KG1 (cell line): Measurements from ENCODE around the gene CLEC4M.
"Not testable (repeated sequence)": the region's sequence is repeated elsewhere in the genome, so short reads cannot be mapped to it uniquely, and the experiment has no call there.

Experiments
- DNase-seq: peaks from one replicate; lab custom pipeline; 2025; lab: John Stamatoyannopoulos, UW

Gene CLEC4M

DNA sequence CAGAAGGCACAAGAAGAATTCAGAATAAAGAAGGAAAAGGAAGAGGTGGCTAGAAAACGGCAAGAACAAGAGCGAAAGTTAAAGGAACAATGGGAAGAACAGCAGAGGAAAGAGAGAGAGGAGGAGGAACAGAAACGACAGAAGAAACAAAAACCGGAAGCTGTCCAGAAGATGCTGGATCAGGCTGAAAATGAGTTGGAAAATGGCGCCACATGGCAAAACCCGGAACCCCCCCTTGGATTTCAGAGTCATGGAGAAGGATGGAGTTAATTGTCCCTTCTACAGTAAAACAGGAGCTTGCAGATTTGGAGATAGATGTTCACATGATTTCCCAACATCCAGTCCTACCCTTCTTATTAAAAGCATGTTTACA lies 22.4 kb upstream of the CLEC4M start:
- no peak for DNase-seq

DNA sequence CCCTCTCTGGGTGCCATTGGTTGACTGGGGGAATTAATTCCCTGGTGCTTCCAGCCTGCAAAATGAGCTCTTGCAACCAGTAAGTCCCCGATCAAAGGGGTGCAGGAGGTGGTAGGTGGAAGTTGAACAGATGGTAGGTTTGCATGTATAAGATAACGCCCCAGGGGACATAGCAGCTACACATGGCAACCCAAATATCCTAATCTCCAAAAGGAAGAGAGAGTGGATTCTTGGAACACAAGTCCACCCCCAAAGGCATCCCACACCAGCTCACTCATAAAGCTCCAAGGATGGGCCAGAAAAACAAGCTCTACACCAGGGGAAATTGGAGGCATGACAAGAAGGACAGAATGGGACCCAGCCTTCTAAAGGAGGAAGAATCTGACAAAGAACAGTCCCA lies 20.5 kb upstream of the CLEC4M start:
- DNase-seq, result no peak

DNA sequence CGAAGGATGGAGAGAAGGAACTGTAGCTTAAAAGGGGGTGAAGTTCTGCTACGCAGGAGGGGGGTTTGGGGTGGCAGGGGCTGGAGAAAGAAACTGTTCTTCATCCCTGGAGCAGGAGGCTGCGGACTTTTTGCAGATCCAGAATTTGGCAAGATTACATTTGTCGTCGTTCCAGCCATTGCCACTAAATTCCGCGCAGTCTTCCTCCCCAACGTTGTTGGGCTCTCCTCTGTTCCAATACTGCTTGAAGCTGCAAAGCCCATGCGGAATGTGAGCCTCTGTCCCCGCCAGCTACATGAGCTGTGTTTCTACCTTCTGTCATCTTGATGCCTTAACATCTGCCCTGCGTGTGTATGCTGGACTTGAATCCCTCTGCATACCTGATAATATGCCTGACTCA lies 20.1 kb upstream of the CLEC4M start:
- DNase-seq, result no peak

DNA sequence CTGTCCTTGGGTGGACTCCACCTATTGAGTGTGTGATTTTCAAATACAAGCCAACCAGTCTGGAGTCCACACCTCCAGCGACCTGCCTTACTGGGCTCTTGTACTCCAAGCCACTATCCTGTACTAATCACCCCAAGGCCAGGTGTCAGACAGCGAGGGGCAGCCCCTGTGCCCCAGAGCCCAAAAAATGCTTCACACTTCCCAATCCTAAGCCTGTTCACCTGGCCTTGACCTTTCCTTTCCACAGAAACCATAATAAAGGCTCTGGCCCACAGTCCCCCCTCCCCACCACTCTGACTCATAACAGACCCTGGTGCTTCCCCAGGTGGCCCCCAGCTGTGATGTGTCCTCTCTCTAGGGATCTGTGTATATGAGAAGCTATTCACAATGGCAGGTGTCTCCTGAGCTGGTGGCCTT lies 19.6 kb upstream of the CLEC4M start:
- DNase-seq, result no peak

DNA sequence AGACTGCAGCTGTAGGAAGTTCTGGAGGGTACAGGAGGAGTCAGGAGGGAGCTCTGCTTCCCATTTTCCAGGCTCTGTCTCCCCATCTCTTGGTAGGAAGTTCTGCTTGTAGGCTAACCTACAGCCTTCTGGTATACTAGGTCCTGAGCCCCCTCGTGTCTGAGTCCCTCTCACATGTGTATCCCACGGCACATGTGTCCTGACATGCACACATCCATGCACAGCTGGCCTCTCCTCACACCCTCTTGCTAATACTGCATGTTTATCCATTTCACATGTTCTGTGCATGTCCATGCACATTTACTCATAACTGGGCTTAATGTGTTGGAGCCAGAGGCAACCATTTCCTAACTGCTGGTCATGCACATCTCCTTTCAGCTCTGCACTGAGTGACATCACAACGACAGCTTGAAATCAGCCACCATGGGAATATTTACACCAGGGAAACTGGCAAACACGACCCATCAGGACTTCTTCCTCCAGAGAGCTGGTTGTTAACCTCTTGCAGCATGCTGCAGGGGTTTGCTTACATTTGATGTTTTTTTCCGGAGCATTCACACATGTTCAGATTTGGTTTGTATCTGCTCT lies 18.8 kb upstream of the CLEC4M start:
- DNase-seq, result no peak

DNA sequence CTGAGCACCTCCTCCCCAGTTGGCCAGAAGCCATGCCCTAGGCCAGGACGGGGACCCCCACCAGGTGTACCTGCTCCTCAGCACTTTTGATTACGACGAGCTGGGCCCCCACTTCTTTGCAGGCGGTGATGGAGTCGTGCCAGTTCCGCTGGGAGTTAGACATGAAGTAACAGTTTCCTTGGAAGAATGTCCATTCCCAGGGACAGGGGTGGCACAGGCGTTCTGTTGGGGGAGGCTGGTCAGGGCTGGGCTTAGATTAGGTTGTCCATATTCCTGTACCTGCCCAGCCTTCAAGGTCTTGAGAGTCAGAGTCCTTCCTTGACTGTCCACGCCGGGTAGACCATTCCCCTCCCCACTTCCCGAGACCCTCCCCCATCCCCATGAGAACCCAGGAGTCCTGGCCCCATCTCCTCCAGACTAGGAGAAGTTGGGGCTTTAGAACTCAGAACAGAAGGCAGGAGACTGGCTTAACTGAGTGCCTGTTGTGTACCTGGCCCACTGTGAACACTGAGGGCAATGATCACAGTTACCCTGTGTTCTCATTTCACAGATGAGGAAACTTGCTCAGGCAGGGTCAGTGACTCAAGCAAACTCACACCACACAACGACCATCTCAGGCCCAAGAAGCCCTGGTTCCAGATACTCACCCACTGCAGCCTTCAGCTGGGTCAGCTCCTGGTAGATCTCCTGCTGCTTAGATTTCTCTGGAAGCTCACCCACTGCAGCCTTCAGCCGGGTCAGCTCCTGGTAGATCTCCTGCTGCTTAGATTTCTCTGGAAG lies 18.0 kb upstream of the CLEC4M start:
- no peak for DNase-seq

DNA sequence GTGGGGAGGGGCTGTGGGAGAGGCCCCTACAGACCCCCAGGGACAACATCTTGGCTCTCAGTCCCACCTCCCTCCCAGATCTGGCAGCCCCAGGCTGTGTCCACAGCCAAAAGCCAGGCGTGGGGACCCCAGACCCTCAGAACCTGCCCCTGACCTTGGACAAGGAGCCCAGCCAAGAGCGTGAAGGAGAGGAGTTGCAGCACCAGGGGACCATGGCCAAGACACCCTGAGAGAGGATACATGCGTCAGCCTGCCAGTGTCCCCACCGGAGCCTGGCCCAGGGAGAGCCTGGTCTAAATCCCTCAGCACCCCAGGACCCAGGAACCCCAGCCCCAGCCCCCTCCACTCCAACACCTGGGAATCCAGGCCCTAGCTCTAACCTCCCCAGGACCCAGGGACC lies 16.7 kb upstream of the CLEC4M start:
- DNase-seq, result not testable (repeated sequence)

DNA sequence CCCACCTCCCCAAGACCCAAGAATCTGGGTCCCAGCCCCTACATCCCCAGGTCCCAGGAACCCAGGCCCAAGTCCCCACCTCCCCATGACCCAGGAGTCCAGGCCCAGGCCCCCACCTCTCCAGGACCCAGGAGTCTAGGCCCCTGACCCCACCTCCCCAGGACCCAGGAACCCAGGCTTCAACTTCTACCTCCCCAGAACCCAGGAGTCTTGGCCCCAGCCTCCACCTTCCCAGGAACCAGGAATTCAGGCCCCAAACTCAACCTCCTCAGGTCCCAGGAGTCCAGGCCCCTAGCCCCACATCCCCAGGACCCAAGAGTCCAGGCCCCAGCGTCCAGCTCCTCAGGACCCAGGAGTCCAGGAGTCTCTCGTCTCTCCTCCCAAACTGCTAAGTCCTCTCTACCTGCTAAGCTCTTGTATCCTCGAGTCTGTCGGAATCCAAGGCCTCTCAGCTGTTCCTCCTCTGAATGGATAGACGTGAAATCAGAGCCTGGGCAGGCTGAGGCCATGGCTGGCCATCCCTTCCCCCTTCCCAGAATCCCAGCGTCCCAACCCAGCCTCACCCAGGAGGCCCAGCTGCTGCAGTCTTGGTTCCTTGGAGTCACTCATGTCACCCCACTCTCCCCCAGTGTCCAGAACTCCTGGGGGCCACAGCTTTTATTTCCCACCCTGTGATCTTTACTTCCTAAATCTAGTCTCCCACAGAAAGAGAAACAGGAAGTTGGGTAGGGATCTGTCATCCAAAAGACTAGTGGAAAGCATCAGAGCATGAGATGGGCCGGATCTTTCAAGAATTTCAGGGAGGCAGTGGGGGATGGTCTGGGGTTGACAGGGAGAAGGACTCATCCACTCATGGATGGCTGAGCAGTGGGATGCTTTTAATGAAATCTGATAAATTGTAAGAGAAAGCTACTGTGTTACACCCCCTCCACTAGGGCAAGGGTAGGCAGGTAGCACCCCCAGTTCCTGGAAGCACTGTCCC lies 15.8 kb upstream of the CLEC4M start, which contains the start of gene CD209:
TSS of gene CD209 (minus strand) at position 632 of the 982 bp plus-strand sequence. CDS start at position 609, 23 bp downstream.
- DNase-seq, result no peak

DNA sequence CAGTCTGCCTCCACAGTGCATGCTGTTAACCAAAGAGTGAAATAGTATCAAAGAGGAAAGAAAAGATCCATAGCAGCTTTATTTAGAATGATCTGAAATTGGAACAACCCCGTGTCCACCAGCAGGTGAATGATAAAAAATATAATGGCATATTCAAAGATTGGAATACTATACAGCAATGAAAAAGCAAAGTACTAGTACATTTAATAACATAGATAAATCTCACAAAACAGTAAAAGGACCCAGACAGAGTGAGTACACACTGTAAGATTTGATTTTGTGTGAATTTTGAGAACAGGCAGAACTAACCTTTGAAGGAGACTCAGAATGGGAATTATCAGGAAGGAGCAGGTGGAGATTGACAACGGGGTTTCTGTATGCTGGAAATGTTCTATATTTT lies 14.9 kb upstream of the CLEC4M start:
- no peak for DNase-seq

DNA sequence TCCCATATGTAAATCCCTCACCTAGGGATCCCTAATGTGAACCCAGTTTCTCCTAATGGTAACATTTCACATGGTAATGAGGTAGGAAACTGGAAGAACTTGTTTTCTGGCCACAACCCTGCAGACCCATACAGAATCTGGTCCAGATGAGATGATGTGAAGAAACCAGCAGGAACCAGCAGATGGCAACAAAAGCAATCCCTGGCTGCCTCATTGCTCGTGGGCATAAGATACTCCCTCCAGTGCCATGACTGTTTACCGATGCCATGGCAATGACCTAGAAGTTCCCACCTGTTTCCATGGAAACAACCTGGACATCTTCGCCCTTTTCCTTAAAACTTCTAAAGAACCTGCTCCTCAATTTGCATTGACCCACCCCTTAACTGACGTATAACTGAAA lies 14.3 kb upstream of the CLEC4M start:
- DNase-seq, result no peak

DNA sequence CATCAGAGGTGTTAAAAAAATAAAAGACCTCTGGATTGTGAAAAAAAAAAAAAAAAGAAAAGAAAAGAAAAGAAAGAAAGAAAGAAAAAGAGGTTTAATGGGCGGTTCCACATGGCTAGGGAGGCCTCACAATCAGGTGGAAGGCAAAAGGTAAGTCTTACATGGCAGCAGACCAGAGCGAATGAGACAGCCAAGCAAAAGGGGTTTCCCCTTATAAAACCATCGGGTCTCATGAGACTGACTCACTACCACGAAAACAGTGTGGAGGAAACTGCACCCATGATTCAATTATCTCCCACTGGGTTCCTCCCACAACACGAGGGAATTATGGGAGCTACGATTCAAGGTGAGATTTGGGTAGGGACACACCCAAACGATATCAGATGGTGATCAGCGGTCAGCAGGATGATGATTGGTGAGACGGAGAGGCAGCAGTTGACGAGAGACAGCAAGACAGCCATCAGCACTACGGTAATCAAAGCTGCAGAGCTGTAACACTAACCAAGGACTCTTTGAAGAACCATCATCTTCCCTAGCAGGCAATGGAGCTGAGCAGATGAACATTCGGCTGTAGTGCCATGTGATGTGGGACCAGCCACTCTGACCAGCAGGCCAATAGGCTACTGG lies 11.8 kb upstream of the CLEC4M start:
- no peak for DNase-seq

DNA sequence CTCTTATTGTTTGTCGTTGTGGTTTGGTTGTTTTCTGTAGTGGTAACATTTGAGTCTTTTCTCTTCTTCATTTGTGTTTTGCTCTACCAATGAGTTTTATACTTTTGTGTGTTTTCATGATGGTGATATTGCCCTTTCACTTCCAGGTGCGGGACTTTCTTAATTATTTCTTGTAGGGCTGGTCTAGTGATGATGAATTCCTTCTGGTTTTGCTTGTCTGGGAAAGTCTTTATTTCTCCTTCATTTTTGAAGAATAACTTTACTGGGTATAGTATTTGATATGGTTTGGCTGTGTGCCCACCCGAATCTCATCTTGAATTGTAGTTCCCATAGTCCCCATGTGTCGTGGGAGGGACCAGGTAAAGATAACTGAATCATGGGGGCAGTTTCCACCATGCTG lies 6.8 kb upstream of the CLEC4M start:
- DNase-seq, result no peak

DNA sequence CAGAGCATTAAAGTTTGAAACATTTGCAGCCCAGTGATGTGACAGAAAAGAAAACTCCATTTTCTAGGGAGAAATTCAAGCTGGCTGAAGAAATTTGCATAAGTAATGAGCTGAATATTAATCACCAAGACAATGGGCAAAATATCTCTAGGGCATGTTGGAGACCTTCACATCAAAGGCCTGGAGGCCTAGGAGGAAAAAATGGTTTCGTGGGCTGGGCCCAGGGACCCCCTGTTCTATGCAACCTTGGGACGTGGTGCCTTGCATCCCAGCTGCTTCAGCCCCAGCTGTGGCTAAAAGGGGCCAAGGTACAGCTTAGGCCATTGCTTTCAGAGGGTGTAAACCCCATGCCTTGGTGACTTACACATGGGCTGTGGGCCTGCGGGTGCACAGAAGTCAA lies 5.7 kb upstream of the CLEC4M start:
- DNase-seq, result no peak

DNA sequence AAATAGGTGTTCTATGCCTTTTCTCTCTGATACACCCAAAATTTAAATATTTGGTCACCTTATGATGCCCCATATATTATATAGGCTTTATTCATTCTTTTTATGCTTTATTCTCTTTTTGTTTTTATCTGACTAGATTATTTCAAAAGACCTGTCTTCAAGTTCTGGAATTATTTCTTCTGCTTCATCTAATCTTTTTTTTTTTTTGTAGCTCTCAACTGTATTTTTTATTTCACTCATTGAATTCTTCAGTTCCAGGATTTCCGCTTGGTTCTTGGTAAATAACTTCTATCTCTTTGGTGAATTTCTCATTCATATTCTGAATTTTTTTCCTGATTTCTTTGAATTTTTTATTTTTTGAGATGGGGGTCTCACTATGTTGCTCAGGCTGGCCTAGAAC lies 3.9 kb upstream of the CLEC4M start:
- DNase-seq, result no peak

DNA sequence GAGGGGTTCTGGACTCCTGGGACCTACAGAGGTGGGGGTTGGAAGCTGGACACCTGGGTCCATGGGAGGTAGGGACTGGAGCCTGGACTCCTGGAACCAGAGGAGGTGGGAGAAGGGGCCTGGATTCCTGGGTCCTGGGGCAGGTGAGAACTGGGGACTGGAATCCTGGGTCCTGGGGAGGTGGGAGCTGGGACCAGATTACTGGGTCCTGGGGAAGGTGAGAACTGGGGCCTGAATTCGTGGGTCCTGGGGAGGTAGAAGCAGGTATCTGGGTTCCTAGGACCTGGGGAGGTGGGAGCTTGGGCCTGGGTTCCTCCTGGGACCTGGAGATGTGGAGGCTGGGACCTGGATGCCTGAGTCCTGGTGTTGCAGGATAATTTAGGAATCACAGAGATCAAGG lies 653 bp downstream of the CLEC4M start:
- no peak for DNase-seq

DNA sequence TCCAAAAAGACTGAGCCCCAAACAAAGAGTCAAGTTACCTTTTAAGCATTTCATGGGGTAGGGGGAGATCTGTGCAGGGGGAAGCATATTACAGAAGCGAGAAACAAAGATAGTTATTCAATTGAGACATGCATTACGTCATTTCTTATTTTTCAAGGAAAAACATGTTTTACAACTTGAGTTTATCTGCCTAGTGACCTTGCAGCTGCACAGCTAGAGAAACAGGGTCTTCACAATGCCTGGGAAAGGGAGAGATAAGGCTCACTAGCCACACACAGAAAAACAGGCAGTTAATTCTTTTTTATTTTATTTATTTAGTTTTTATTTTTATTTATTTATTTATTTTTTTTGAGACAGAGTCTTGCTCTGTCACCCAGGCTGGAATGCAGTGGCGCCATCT lies 1.1 kb downstream of the CLEC4M start:
- DNase-seq, result not testable (repeated sequence)

DNA sequence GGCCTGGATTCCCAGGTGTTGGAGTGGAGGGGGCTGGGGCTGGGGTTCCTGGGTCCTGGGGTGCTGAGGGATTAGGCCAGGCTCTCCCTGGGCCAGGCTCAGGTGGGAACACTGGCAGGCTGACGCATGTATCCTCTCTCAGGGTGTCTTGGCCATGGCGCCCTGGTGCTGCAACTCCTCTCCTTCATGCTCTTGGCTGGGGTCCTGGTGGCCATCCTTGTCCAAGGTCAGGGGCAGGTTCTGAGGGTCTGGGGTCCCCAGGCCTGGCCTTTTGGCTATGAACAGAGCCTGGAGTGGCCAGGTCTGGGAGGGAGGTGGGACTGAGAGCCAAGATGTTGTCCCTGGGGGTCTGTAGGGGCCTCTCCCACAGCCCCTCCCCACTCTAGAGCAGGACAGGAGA lies 2.0 kb downstream of the CLEC4M start:
- DNase-seq, result not testable (repeated sequence)

DNA sequence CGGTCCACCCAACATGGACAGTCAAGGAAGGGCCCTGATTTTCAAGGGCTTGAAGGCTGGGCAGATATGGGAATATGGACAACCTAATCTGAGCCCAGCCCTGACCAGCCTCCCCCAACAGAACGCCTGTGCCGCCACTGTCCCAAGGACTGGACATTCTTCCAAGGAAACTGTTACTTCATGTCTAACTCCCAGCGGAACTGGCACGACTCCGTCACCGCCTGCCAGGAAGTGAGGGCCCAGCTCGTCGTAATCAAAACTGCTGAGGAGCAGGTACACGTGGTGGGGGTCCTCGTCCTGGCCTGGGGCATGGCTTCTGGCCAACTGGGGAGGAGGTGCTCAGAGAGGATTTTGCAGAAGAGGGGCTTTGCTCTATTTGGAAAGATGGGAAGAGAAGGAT lies 3.5 kb downstream of the CLEC4M start:
- DNase-seq, result no peak

DNA sequence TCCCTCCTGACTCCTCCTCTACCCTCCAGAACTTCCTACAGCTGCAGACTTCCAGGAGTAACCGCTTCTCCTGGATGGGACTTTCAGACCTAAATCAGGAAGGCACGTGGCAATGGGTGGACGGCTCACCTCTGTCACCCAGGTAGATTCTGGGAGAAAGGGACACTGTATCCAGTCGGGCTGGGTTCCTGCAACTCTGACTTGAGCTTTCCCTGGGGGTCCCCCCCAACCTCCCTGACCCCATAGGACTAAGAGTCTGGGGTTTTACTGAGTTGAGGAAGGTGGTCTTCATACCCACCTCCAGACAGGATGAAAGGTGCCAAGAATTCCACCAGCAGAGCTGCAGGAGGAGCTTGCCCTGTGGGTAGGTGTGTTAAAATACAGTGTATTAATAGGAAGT lies 4.4 kb downstream of the CLEC4M start:
- no peak for DNase-seq

DNA sequence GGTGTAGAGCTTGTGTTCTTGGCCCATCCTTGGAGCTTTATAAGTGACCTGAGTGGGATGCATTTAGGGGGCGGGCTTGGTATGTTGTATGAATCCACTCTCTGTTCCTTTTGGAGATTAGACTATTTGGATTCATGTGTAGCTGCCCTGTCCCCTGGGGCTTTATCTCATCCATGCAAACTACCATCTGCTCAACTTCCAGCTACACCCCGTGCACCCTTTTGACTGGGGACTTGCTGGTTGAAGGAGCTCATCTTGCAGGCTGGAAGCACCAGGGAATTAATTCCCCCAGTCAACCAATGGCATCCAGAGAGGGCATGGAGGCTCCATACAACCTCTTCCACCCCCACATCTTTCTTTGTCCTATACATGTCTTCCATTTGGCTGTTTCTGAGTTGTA lies 6.1 kb downstream of the CLEC4M start:
- DNase-seq, result no peak

DNA sequence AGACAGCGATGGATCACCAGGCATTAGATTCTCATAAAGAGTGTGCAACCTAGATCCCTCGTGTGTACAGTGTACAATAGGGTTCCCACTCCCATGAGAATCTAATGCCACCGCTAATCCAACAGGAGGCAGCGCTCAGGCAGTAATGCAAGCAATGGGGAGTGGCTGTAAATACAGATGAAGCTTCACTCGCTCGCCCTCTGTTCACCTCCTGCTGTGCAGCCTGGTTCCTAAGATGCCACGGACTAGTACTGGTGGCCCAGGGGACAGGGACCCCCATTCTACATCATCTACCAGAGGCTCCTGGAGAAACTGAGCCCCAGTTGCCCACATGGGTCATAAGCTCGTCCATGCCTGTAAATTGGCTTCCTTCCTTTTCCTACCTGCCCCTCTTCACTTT lies 8.0 kb downstream of the CLEC4M start:
- DNase-seq, result no peak

DNA sequence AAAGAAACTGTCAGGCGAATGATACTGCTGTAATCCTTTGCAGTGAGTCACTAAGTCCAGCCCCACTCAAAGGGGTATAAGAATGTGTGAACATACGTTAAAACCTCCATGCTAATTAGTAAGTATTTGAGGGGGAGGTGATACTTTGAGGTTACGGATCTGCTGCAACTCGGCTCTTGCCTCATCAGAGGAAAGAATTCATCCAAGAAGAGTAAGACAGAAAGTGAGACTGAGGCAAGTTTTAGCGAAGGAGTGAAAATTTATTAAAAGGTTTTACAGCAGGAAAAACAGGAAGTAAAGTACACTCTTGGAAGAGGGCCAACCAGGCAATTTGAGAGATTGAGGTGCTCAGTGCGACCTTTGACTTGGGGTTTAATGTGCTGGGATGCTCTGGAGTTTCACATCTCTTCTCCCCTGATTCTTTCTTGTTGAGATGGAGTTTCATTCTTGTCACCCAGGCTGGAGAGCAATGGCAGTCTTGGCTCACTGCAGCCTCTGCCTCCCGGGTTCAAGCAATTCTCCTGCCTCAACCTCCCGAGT lies 9.8 kb downstream of the CLEC4M start:
- DNase-seq, result peak; percentile 29
